GM15510 (cell line): Measurements from ENCODE around the gene GTSE1.

Experiments
- POLR2A ChIP-seq: IDR thresholded peaks from 3 replicates; pipeline ENCODE4 v1.6.1; 2011; ENCODE audit warnings: borderline replicate concordance; ENCODE audit not compliant: insufficient read length; ENCODE audit errors: extremely low read depth

Gene GTSE1

GRCh38 chr22:46378426-46379065 lies 81.9 kb downstream of the GTSE1 start:
- no peak for TF ChIP-seq POLR2A

- no peak for TF ChIP-seq POLR2A
Observed at GRCh38 chr22:46379066-46379930, 82.6 kb downstream of the GTSE1 start.

- TF ChIP-seq POLR2A: no peak
Observed at GRCh38 chr22:46380069-46380468, 83.4 kb downstream of the GTSE1 start.
